Adrenal gland (tissue), 12 donors: ENCODE results near the gene SLC39A5. TPM values are rescaled to one million over a fixed set of nuclear protein-coding genes. Genes with fewer than 3 reads are reported as not detected.

Experiments
- DNase-seq, 7 donors: peaks; one replicate each; pipeline ENCODE4 v3.0.0-alpha.2; 2019 to 2020
- H3K27ac ChIP-seq, 5 donors: fragments of 200-600 bp; sonication (generic) in 4 of 5; 1 replicate in 3 of 5; 2 replicates in 2 of 5; pipeline versions ENCODE4 v1.5.1 to v1.8.0; 2016 to 2020; ENCODE audit warnings: mild to moderate bottlenecking in 1 of 5
- H3K27me3 ChIP-seq: fragments of 200-600 bp; 2 replicates; pipeline ENCODE4 v1.8.0; 2021
- H3K36me3 ChIP-seq, 2 donors: fragments of 200-600 bp; replicated peaks in 1 of 2; 1 replicate in 1 of 2; 2 replicates in 1 of 2; pipeline versions ENCODE4 v1.5.1 to v1.8.0; 2018 to 2022
- H3K4me1 ChIP-seq, 2 donors: fragments of 200-600 bp; replicated peaks in 1 of 2; 1 replicate in 1 of 2; 2 replicates in 1 of 2; pipeline versions ENCODE4 v1.5.1 to v1.8.0; 2018 to 2021
- H3K4me3 ChIP-seq, 4 donors: fragments of 200-600 bp; sonication (generic) in 3 of 4; one replicate each; pipeline ENCODE4 v1.5.1; 2016 to 2018
- H3K9me3 ChIP-seq, 3 donors: fragments of 200-600 bp; sonication (generic) in 1 of 3; replicated peaks in 1 of 3; 1 replicate in 2 of 3; 2 replicates in 1 of 3; pipeline versions ENCODE4 v1.5.1 to v1.8.0; 2016 to 2021
- CTCF ChIP-seq, 6 experiments: fragments of 450-650 bp in 4 of 6; fragments of 200-600 bp in 2 of 6; sonication (generic) in 1 of 6; IDR thresholded peaks; 1 replicate in 5 of 6; 2 replicates in 1 of 6; pipeline versions ENCODE4 v1.5.1 to v1.8.0; 2016 to 2021; ENCODE audit warnings: antibody characterized with exemption in 6 of 6, mild to moderate bottlenecking in 2 of 6, moderate library complexity in 1 of 6
- POLR2A ChIP-seq, 2 donors: fragments of 450-650 bp; IDR thresholded peaks; one replicate each; pipeline ENCODE4 v1.6.1; 2017; ENCODE audit warnings: antibody characterized with exemption in 2 of 2, mild to moderate bottlenecking in 2 of 2, moderate library complexity in 1 of 2
- WGBS, 4 donors: extraction: QIAGEN DNeasy Blood & Tissue Kit in 2 of 4; methylation state at CpG; one replicate each; pipeline versions ENCODE4 v1.1.5 to v1.1.7; 2013 to 2017; 5-methylcytosine and 5-hydroxymethylcytosine counted together
- intact Hi-C, 2 donors: fragments of 100-400 bp; cut with DNase I; formaldehyde crosslinking; loops; one replicate each; pipeline versions ENCODE4 v1.14.1 to v1.15.0; 2022 to 2023
- polyA plus RNA-seq, 3 donors: library from polyadenylated mRNA; stranded (reverse); fragments of 200-250 nt in 2 of 3; fragments of 350-450 nt in 1 of 3; fragmentation: Illumina TruSeq in 1 of 3; extraction: RNeasy Lipid Tissue Mini Kit (QIAGEN cat#74804) in 1 of 3; gene quantifications; one replicate each; pipeline ENCODE4 v1.2.3, GENCODE V29; 2013 to 2014
- total RNA-seq, 9 donors: library from RNA; depleted of rRNA in 4 of 9; stranded (reverse); fragments of >200 nt in 4 of 9; fragments of 120-200 nt in 1 of 9; fragmentation: NEBNext Ultra II Directional in 1 of 9; extraction: Animal tissue kit (Norgen Biotek cat#: 25700) in 1 of 9; gene quantifications; one replicate each; pipeline versions ENCODE4 v1.1.0 to v1.2.4, GENCODE V29; 2013 to 2023
- donor health status: healthy with polysubstance abuse.
- donor health status: Bipolar disorder and iron deficiency.
- donor health status: DM: yes; HTN: yes; CAD: no.
- donor health status: DM: no; HTN: no; CAD: no.
- donor health status: DM: no; HTN: no; CAD: no.
- donor health status: DM: yes; HTN: yes; CAD: no.

The SLC39A5 gene
- total and polyA plus RNA-seq, 12 donors: 0.50 to 2.0 (median 0.65) TPM; not detected in 7

DNA sequence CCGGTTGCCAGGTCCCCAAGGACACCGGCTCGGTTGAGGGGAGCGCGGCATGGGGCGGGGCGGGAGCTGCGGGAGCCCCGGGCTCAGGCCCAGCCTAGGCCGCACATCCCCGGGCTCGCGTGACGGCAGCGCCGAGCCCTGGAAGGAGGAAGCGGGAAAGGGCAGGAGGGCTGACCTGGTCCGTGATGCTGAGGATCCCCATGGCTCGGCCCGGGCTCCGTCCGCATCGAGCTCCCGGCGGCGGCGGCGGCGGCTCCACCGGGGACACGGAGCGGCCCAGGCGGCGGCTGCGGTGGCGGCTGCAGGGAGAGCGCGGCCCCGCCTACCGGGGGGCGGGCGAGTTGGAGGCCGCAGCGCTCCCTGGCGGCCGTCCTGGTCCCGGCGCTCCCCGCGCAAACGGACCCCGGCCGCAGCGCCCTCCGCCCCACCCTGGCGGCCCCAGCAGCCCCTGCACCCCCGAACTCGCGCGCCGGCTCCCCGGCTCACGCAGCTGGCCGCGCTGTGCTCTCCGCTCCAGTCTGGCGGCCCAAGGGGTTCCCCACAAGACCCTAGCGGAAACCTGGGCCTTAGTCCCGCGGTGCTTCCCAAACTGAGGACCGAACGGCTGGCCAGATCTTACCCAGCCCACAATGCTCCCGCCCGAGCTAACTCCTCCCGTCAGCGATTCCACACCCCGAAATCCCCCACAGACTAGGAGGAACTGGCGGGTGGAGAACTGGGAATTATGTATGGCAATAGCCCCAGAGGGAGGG lies 28.4 kb downstream of the SLC39A5 start, which contains the start of gene ANKRD52:
TSS of gene ANKRD52 (minus strand) at position 317 of the 752 bp plus-strand sequence. CDS start at position 202, 115 bp downstream.
- H3K4me3 ChIP-seq: peak within 1 kb of the TSS; percentile 3 to 90 (median 74)
- WGBS, 4 donors: 0 to 1% (median 0%) methylated on average over 6 to 76 of the region's 78 CpGs
- intact Hi-C loops: loop anchor here in 1 of 2 donors (5.0 kb wide), 1 partner anchor 36 kb away; the partner anchor contains the start of genes NABP2 and RNF41
- peak in 1 of 2 donors; percentile 16 for TF ChIP-seq POLR2A (IDR thresholded peaks at IDR 0.05)
- TF ChIP-seq CTCF (IDR thresholded peaks at IDR 0.05): peak in 5 of 6 experiments; percentile 34 to 92 (median 86)
- H3K27me3 ChIP-seq: no peaks in the 10 kb centered on the region
- DNase-seq: peak; percentile 70 to 82 (median 74)
- H3K9me3 ChIP-seq: no peaks in the 10 kb centered on the region
- peaks cover 19 to 30% of the 10 kb centered on the region in 2 donors for H3K4me1 ChIP-seq
- peak within 1 kb of the TSS; percentile 64 to 95 (median 91) for H3K27ac ChIP-seq
- peaks cover 0 to 33% of the 10 kb centered on the region in 2 donors for H3K36me3 ChIP-seq

DNA sequence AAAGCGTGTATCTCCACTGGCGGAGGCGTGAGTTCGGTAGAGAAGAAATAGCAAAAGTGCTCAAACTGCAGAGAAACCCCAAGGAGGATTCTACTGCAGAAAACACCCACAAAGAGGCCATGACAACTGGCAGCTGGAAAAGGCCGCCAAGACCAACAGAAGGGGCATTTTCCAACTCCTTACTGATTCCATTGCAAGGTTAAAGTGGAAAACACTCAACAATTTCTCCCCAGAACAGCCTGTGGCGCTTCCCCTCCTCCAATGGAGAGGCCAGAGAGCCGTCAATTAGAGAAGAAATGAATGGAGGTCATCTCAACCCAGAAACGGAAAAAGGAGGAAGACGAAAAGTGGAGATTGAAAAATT lies 29.0 kb downstream of the SLC39A5 start:
- WGBS, 4 donors: 6 to 12% (median 8%) methylated on average over 9 of the region's 9 CpGs
- H3K36me3 ChIP-seq: peaks cover 0 to 27% of the 10 kb centered on the region in 2 donors
- peak overlapping the region; percentile 64 to 95 (median 91) for H3K27ac ChIP-seq
- no peaks in the 10 kb centered on the region for H3K27me3 ChIP-seq
- no peaks in the 10 kb centered on the region for H3K9me3 ChIP-seq
- TF ChIP-seq POLR2A (IDR thresholded peaks at IDR 0.05) (no peak), CTCF (IDR thresholded peaks at IDR 0.05) (no peak)
- intact Hi-C loops: loop anchor here in 1 of 2 donors (5.0 kb wide), 1 partner anchor 37 kb away; the partner anchor contains the start of genes NABP2 and RNF41
- peak in 1 of 7 donors; percentile 23 for DNase-seq
- peak overlapping the region in 2 of 4 donors; percentile 89 to 90 for H3K4me3 ChIP-seq
- peaks cover 19 to 30% of the 10 kb centered on the region in 2 donors for H3K4me1 ChIP-seq

GRCh38 chr12:56260380-56260779 lies 30.5 kb downstream of the SLC39A5 start:
- TF ChIP-seq CTCF (IDR thresholded peaks at IDR 0.05): no peak
- no peak for TF ChIP-seq POLR2A (IDR thresholded peaks at IDR 0.05)
- Histone ChIP-seq H3K9me3 (no peaks in the 10 kb centered on the region), H3K4me3 (no peak overlapping the region), H3K36me3 (peaks cover 0 to 12% of the 10 kb centered on the region in 2 donors), H3K27me3 (no peaks in the 10 kb centered on the region), H3K27ac (no peak overlapping the region), H3K4me1 (peaks cover 19 to 30% of the 10 kb centered on the region in 2 donors)
- WGBS, 4 donors: 93 to 96% (median 94%) methylated on average over 8 of the region's 8 CpGs
- intact Hi-C loops: no loop called here
- peak in 1 of 7 donors; percentile 4 for DNase-seq

DNA sequence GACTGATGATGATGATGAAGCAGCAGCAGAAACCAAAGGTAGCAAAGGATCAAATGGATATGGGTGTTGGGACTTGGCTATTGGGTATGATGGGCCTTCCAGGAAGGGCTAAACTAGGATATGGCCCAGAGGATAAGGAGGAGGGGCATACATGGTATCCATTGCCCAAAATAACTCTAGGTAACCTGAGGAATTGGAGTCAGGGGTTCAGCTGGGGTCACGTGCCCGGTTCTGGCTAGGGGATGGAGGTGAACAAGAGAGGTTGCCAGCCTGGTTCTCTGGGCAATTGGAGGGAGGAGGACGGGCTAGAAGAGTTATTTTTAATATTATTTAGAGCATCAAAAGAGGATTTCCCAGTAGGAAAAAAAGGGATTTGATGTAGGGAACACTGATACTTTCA lies 31.1 kb downstream of the SLC39A5 start:
- no peak for DNase-seq
- H3K27me3 ChIP-seq: no peaks in the 10 kb centered on the region
- WGBS, 4 donors: 82 to 97% (median 90%) methylated on average over 3 of the region's 3 CpGs
- peaks cover 17 to 25% of the 10 kb centered on the region in 2 donors for H3K4me1 ChIP-seq
- H3K9me3 ChIP-seq: no peaks in the 10 kb centered on the region
- H3K36me3 ChIP-seq: peaks cover 0 to 6% of the 10 kb centered on the region in 2 donors
- no peak for TF ChIP-seq CTCF (IDR thresholded peaks at IDR 0.05)
- no peak for TF ChIP-seq POLR2A (IDR thresholded peaks at IDR 0.05)
- intact Hi-C loops: no loop called here
- H3K27ac ChIP-seq: no peak overlapping the region
- no peak overlapping the region for H3K4me3 ChIP-seq
